Upper lobe of left lung (tissue), 6 donors: Measurements from ENCODE around the gene TUBB3. TPM values are rescaled to one million over a fixed set of nuclear protein-coding genes. Genes with fewer than 3 reads are reported as not detected.

Experiments used
- ATAC-seq, 2 donors: fragments of 200-7000 bp; cut with Tn5 transposase; one replicate each; pipeline ENCODE4 v1.9.1; 2022; ENCODE audit warnings: mild to moderate bottlenecking in 2 of 2, moderate library complexity in 2 of 2; ENCODE audit not compliant: low FRiP score in 2 of 2
- DNase-seq, 2 donors: peaks; one replicate each; pipeline ENCODE4 v3.0.0-alpha.2; 2019 to 2020
- H3K27ac ChIP-seq, 4 donors: fragments of 200-600 bp; sonication (generic); one replicate each; pipeline ENCODE4 v1.5.1; 2016 to 2019
- H3K27me3 ChIP-seq, 4 donors: fragments of 200-600 bp; sonication (generic); one replicate each; pipeline ENCODE4 v1.5.1; 2017 to 2019
- H3K36me3 ChIP-seq, 4 donors: fragments of 200-600 bp; sonication (generic); one replicate each; pipeline ENCODE4 v1.5.1; 2016 to 2019
- H3K4me1 ChIP-seq, 4 donors: fragments of 200-600 bp; sonication (generic); one replicate each; pipeline ENCODE4 v1.5.1; 2018 to 2019
- H3K4me3 ChIP-seq, 4 donors: fragments of 200-600 bp; sonication (generic); one replicate each; pipeline ENCODE4 v1.5.1; 2017 to 2019; ENCODE audit warnings: mild to moderate bottlenecking in 2 of 4, moderate library complexity in 1 of 4
- H3K9me3 ChIP-seq, 4 donors: fragments of 200-600 bp; sonication (generic); one replicate each; pipeline ENCODE4 v1.5.1; 2018 to 2019
- EP300 ChIP-seq, 4 donors: sonication (generic); formaldehyde crosslinking; IDR thresholded peaks; one replicate each; pipeline ENCODE4 v1.5.1; 2017; ENCODE audit warnings: antibody characterized with exemption in 4 of 4, control low read depth in 2 of 4
- POLR2A ChIP-seq, 4 donors: fragments of 450-650 bp; IDR thresholded peaks; one replicate each; pipeline ENCODE4 v1.5.1; 2016 to 2017; ENCODE audit warnings: antibody characterized with exemption in 4 of 4, mild to moderate bottlenecking in 2 of 4
- POLR2AphosphoS5 ChIP-seq, 2 donors: sonication (generic); formaldehyde crosslinking; IDR thresholded peaks; one replicate each; pipeline ENCODE4 v1.5.1; 2017; ENCODE audit warnings: antibody characterized with exemption in 2 of 2
- WGBS, 2 donors: methylation state at CpG; one replicate each; pipeline ENCODE4 v1.1.5; 2017 to 2018; 5-methylcytosine and 5-hydroxymethylcytosine counted together
- total RNA-seq, 6 donors: library from RNA; depleted of rRNA in 4 of 6; stranded (reverse); fragments of >200 nt in 4 of 6; gene quantifications; one replicate each; pipeline versions ENCODE4 v1.1.0 to v1.2.1, GENCODE V29; 2016 to 2021
- TF ChIP-seq, protein P1 (sequence below), 6 experiments: fragments of 450-650 bp in 4 of 6; fragments of 200-600 bp in 2 of 6; sonication (generic) in 2 of 6; IDR thresholded peaks; one replicate each; pipeline ENCODE4 v1.5.1; 2016 to 2019; ENCODE audit warnings: antibody characterized with exemption in 6 of 6
- donor health status: DM: no; HTN: no; CAD: no; lungs with moderate emphysema.
- donor health status: DM: no; HTN: yes; CAD: no; lungs with severe emphysema.

The TUBB3 gene
- total RNA-seq, 6 donors from 2014 or later: 0.33 to 9.2 (median 2.1) TPM; not detected in 1

DNA sequence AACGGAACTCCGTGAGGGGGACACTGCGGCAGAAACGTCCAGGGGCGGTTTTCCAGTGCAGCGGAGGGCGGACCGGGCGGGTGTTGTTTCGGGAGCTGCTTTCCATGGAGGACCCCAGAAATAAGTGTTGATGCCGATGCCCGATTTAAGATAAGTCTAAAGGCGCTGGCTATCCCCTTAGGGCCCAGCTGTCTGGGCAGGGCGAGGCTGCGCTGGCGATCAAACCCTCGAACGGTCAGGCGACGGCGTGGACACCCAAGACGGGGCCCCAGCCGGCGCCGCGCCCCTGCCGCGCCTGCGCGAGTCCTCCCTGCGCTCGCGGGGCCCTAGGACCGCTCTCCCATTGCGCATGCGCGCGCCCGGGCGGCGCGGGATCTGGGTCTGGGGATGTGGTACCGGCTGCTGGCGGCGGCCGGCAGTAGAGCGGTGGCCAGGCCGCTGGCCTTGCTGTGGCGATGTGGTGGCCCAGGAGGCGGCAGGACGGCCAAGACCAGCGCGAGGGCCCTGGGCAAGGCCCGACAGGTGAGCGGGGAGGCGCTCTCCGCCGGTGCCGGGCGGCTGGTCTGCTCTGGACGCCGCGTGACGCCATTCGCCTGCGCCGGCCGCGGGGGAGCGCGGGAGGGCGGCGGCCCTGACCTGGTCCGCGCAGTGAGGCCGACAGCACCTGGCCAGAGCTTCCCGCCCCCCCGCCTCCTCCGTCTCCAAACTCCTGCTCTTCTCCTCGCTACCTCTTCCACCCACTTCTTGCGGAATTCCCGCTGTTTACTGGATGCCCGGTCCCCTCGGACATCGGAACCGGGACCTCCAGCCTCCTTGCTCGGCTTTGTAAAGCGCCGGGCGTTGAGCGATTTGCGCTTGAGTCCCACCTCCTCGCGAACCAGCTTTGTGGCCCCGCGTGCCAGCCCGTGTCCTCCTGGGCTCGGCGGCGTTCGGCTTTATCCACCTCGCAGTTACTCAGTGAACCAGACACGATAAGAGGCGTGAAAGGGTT lies 49.4 kb downstream of the TUBB3 start:
- peak; percentile 93 to 99 for ATAC-seq
- Histone ChIP-seq H3K4me1 (peaks cover 23 to 41% (median 24%) of the 10 kb centered on the region in 4 donors), H3K36me3 (peaks cover 0 to 4% (median under 1%) of the 10 kb centered on the region in 4 donors), H3K9me3 (no peaks in the 10 kb centered on the region), H3K27ac (peak overlapping the region; percentile 88 to 96 (median 94)), H3K27me3 (no peaks in the 10 kb centered on the region), H3K4me3 (peak overlapping the region; percentile 43 to 88 (median 73))
- WGBS, 2 donors: 0% methylated on average over 29 to 64 of the region's 104 CpGs
- TF ChIP-seq POLR2A (IDR thresholded peaks at IDR 0.05) (peak in 3 of 4 donors; percentile 82 to 96 (median 90)), EP300 (IDR thresholded peaks at IDR 0.05) (no peak), POLR2AphosphoS5 (IDR thresholded peaks at IDR 0.05) (peak; percentile 87 to 88)
- TF ChIP-seq, protein P1, sequence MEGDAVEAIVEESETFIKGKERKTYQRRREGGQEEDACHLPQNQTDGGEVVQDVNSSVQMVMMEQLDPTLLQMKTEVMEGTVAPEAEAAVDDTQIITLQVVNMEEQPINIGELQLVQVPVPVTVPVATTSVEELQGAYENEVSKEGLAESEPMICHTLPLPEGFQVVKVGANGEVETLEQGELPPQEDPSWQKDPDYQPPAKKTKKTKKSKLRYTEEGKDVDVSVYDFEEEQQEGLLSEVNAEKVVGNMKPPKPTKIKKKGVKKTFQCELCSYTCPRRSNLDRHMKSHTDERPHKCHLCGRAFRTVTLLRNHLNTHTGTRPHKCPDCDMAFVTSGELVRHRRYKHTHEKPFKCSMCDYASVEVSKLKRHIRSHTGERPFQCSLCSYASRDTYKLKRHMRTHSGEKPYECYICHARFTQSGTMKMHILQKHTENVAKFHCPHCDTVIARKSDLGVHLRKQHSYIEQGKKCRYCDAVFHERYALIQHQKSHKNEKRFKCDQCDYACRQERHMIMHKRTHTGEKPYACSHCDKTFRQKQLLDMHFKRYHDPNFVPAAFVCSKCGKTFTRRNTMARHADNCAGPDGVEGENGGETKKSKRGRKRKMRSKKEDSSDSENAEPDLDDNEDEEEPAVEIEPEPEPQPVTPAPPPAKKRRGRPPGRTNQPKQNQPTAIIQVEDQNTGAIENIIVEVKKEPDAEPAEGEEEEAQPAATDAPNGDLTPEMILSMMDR (IDR thresholded peaks at IDR 0.05): peak in 5 of 6 experiments; percentile 10 to 49 (median 35)
- DNase-seq: peak; percentile 91 to 99

DNA sequence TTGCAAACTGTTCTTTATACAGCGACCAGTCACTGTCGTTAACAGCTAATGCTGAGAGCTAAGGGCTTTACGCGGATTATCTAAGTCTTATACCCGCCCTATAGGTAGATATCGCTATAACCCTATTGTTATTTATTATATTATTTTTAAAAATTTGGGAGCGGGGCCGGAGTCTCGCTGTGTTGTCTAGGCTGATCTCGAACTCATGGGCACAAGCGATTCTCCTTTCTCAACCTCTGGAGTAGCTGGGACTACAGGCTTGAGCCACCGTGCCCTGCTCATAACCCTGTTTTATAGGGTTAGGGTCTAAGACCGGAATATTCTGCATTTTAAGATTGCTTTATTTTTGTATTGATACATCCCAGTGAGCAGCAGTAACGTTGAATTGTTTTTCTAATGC lies 50.1 kb downstream of the TUBB3 start:
- Histone ChIP-seq H3K4me3 (peak overlapping the region; percentile 43 to 88 (median 73)), H3K4me1 (peaks cover 23 to 41% (median 24%) of the 10 kb centered on the region in 4 donors), H3K36me3 (peaks cover 0 to 8% (median 6%) of the 10 kb centered on the region in 4 donors), H3K27ac (peak overlapping the region; percentile 88 to 96 (median 94)), H3K27me3 (no peaks in the 10 kb centered on the region), H3K9me3 (no peaks in the 10 kb centered on the region)
- 14 to 16% methylated on average over 14 of the region's 14 CpGs for WGBS, 2 donors
- no peak for TF ChIP-seq POLR2AphosphoS5 (IDR thresholded peaks at IDR 0.05)
- DNase-seq (no peak), ATAC-seq (no peak)

DNA sequence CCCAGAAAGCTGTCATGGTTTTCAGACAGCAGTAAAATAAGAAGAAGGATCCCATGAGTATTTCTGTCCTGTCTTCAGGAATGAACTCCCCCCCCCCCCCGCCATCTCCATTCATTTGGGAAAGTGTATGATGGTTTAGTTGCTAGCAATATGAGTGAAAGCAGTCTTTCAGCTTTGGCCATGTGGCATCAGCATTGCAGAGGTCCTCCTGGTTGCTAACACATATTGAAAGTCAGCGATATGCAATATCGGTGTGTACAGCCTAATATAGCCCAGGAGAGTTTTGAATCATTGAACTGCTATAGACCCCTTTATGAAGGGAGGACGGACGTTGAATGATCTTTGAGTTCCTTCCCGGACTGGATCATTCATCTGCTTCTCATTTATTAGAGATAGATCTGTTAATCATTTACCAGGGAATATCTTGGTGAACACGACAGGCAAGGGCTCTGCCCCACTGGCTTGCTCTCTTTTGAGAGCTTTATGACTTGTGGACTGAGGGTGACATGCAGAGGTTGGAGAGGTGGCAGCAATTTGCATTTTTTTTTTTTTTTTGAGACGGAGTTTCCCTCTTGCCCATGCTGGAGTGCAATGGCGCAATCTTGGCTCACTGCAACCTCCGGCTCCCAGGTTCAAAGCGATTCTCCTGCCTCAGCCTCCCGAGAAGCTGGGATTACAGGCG lies 50.7 kb downstream of the TUBB3 start:
- Histone ChIP-seq H3K27ac (no peak overlapping the region), H3K9me3 (no peaks in the 10 kb centered on the region), H3K36me3 (peaks cover 0 to 13% (median 8%) of the 10 kb centered on the region in 4 donors), H3K4me3 (peak overlapping the region in 3 of 4 donors; percentile 70 to 88 (median 76)), H3K4me1 (peaks cover 23 to 41% (median 24%) of the 10 kb centered on the region in 4 donors), H3K27me3 (no peaks in the 10 kb centered on the region)
- DNase-seq: no peak
- TF ChIP-seq, protein P1 (IDR thresholded peaks at IDR 0.05): no peak
- TF ChIP-seq POLR2AphosphoS5 (IDR thresholded peaks at IDR 0.05): no peak
- no peak for TF ChIP-seq POLR2A (IDR thresholded peaks at IDR 0.05)
- no peak for TF ChIP-seq EP300 (IDR thresholded peaks at IDR 0.05)
- WGBS, 2 donors: 80 to 89% methylated on average over 13 of the region's 13 CpGs
- no peak for ATAC-seq

DNA sequence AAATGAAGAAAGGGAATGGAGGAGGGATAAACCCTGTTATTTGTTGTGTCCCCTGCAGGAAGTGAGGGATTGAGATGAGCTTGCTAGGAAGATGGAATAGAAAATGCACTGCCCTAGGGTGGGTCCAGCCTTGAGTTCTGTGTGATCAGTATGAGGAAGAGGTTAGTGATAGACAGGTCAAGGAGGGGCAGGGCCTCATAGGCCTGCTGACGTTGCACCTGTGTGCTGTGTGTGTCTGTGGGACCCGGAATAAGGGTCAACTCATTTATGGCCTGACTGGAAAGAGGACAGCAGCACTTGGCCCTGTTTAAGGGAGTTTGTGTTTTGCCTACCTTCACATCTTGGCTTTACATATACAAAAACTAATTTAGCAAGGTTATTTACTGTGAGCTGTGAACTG lies 51.7 kb downstream of the TUBB3 start:
- Histone ChIP-seq H3K27ac (no peak overlapping the region), H3K36me3 (peaks cover 0 to 23% (median 9%) of the 10 kb centered on the region in 4 donors), H3K27me3 (no peaks in the 10 kb centered on the region), H3K9me3 (no peaks in the 10 kb centered on the region), H3K4me1 (peaks cover 23 to 37% (median 24%) of the 10 kb centered on the region in 4 donors), H3K4me3 (no peak overlapping the region)
- ATAC-seq: no peak
- 78 to 93% methylated on average over 2 of the region's 2 CpGs for WGBS, 2 donors
- no peak for DNase-seq
- TF ChIP-seq POLR2AphosphoS5 (IDR thresholded peaks at IDR 0.05) (no peak), POLR2A (IDR thresholded peaks at IDR 0.05) (no peak), EP300 (IDR thresholded peaks at IDR 0.05) (no peak)
- TF ChIP-seq, protein P1 (IDR thresholded peaks at IDR 0.05): no peak

DNA sequence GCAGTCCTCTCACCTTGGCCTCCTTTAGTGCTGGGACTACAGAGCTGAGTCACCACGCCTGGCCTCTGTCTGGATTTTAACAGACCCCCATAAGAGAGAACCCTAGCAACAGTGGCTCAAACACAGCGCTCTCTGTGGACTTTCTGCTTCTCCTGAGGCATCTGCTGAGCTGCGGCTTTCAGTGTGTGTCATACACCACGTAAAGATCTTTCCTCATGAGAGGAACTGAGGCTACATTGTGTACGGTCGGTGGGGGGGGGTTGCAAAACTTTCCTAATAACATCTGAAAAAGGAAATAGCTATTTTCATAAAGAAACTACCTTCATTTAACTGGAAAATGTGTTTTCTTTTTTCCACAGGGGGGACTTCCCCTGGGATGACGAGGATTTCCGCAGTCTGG lies 58.3 kb downstream of the TUBB3 start:
- DNase-seq: no peak
- H3K9me3 ChIP-seq: no peaks in the 10 kb centered on the region
- H3K4me1 ChIP-seq: no peaks in the 10 kb centered on the region
- ATAC-seq: no peak
- H3K27ac ChIP-seq: no peak overlapping the region
- H3K27me3 ChIP-seq: no peaks in the 10 kb centered on the region
- WGBS, 2 donors: 85 to 89% methylated on average over 8 of the region's 8 CpGs
- no peak overlapping the region for H3K4me3 ChIP-seq
- TF ChIP-seq, protein P1 (IDR thresholded peaks at IDR 0.05): no peak
- TF ChIP-seq POLR2A (IDR thresholded peaks at IDR 0.05): no peak
- TF ChIP-seq EP300 (IDR thresholded peaks at IDR 0.05): no peak
- TF ChIP-seq POLR2AphosphoS5 (IDR thresholded peaks at IDR 0.05): no peak
- H3K36me3 ChIP-seq: peaks cover 16 to 85% (median 58%) of the 10 kb centered on the region in 4 donors
